ENCODE data around the gene CACNA1B.

CACNA1B gene

GRCh38 chr9:137829260-137829996, 48.2 kb upstream of the CACNA1B start:
- no peak overlapping the region for H2AK5ac ChIP-seq (ENCODE audit: low read depth, low read length)
- H3K4me3 ChIP-seq (ENCODE audit: low read length in 2 of 2) = no peak overlapping the region
- no peak overlapping the region for H3K27ac ChIP-seq (replicated peaks; ENCODE audit: low read length)
- H3K4ac ChIP-seq (ENCODE audit: low read length) = no peak overlapping the region
- H3K4me2 ChIP-seq (ENCODE audit: insufficient read depth, low read length, poor library complexity, severe bottlenecking) = no peak overlapping the region
- no peak overlapping the region for H3K9ac ChIP-seq (ENCODE audit: low read depth, low read length, poor library complexity)
- H3K4me1 ChIP-seq (ENCODE audit: control insufficient read depth in 2 of 2, insufficient read depth in 1 of 2, low read depth in 1 of 2, low read length in 2 of 2) = no peaks in the 10 kb centered on the region
- no peaks in the 10 kb centered on the region for H3K27me3 ChIP-seq (ENCODE audit: control insufficient read depth in 3 of 3, insufficient read depth in 3 of 3, low read depth in 1 of 3, low read length in 3 of 3)
- H3K36me3 ChIP-seq (replicated peaks in 1 of 2; ENCODE audit: control insufficient read depth in 2 of 2, insufficient read depth in 2 of 2, low read length in 2 of 2) = peaks cover 42 to 96% of the 10 kb centered on the region in 2 donors
- H2BK12ac ChIP-seq (ENCODE audit: low read length) = no peak overlapping the region
- H3K9me3 ChIP-seq (replicated peaks in 1 of 2; ENCODE audit: control insufficient read depth in 2 of 2, insufficient read depth in 1 of 2, low read depth in 1 of 2, low read length in 2 of 2) = peaks cover 11 to 15% of the 10 kb centered on the region in 2 donors
- H3K79me1 ChIP-seq (ENCODE audit: low read depth, low read length) = peaks cover 24% of the 10 kb centered on the region
- no peak overlapping the region for H2BK120ac ChIP-seq (ENCODE audit: low read depth, low read length)
- no CpG with 5 or more reads among the region's 14 CpGs for WGBS, 2 donors (ENCODE audit: extremely low coverage in 2 of 2, insufficient read length in 2 of 2, insufficient replicate concordance in 1 of 2)
- H3K18ac ChIP-seq (ENCODE audit: low read length) = no peak overlapping the region
- no peak overlapping the region for H2BK15ac ChIP-seq (ENCODE audit: low read length)
- no peak overlapping the region for H3K14ac ChIP-seq (ENCODE audit: low read length)
- no peak overlapping the region for H4K91ac ChIP-seq (ENCODE audit: low read depth, low read length, poor library complexity)
- DNase-seq (ENCODE audit: low spot score) = no peak
- no peak overlapping the region for H3K23ac ChIP-seq (ENCODE audit: low read depth, low read length, poor library complexity)
- H4K8ac ChIP-seq (ENCODE audit: low read depth, low read length) = no peak overlapping the region
- H2AFZ ChIP-seq (ENCODE audit: low read length) = no peak overlapping the region
- H2BK5ac ChIP-seq (ENCODE audit: low read length) = no peak overlapping the region

GRCh38 chr9:137832191-137832700, 45.3 kb upstream of the CACNA1B start:
- Histone ChIP-seq H3K36me3 (replicated peaks in 1 of 2; ENCODE audit: control insufficient read depth in 2 of 2, insufficient read depth in 2 of 2, low read length in 2 of 2) (peaks cover 34 to 97% of the 10 kb centered on the region in 2 donors), H2BK5ac (ENCODE audit: low read length) (no peak overlapping the region), H3K18ac (ENCODE audit: low read length) (no peak overlapping the region), H2AFZ (ENCODE audit: low read length) (no peak overlapping the region), H3K27me3 (ENCODE audit: control insufficient read depth in 3 of 3, insufficient read depth in 3 of 3, low read depth in 1 of 3, low read length in 3 of 3) (no peaks in the 10 kb centered on the region), H3K9me3 (replicated peaks in 1 of 2; ENCODE audit: control insufficient read depth in 2 of 2, insufficient read depth in 1 of 2, low read depth in 1 of 2, low read length in 2 of 2) (no peaks in the 10 kb centered on the region), H2AK5ac (ENCODE audit: low read depth, low read length) (no peak overlapping the region), H3K79me1 (ENCODE audit: low read depth, low read length) (peaks cover 12% of the 10 kb centered on the region), H3K4ac (ENCODE audit: low read length) (no peak overlapping the region), H4K91ac (ENCODE audit: low read depth, low read length, poor library complexity) (no peak overlapping the region), H2BK120ac (ENCODE audit: low read depth, low read length) (no peak overlapping the region), H3K23ac (ENCODE audit: low read depth, low read length, poor library complexity) (no peak overlapping the region), H3K4me1 (ENCODE audit: control insufficient read depth in 2 of 2, insufficient read depth in 1 of 2, low read depth in 1 of 2, low read length in 2 of 2) (peaks cover 0 to 4% of the 10 kb centered on the region in 2 donors), H2BK15ac (ENCODE audit: low read length) (no peak overlapping the region), H3K27ac (replicated peaks; ENCODE audit: low read length) (no peak overlapping the region), H3K9ac (ENCODE audit: low read depth, low read length, poor library complexity) (no peak overlapping the region), H3K14ac (ENCODE audit: low read length) (no peak overlapping the region), H4K8ac (ENCODE audit: low read depth, low read length) (no peak overlapping the region), H3K4me2 (ENCODE audit: insufficient read depth, low read length, poor library complexity, severe bottlenecking) (no peak overlapping the region), H3K4me3 (ENCODE audit: low read length in 2 of 2) (no peak overlapping the region), H2BK12ac (ENCODE audit: low read length) (no peak overlapping the region)
- no peak for DNase-seq (ENCODE audit: low spot score)
- WGBS, 2 donors (ENCODE audit: extremely low coverage in 2 of 2, insufficient read length in 2 of 2, insufficient replicate concordance in 1 of 2) = no CpG with 5 or more reads among the region's 20 CpGs

- no peak overlapping the region for H3K4ac ChIP-seq (ENCODE audit: low read length)
- no peak overlapping the region for H4K8ac ChIP-seq (ENCODE audit: low read depth, low read length)
- no peak overlapping the region for H2BK15ac ChIP-seq (ENCODE audit: low read length)
- no peak overlapping the region for H3K27ac ChIP-seq (replicated peaks; ENCODE audit: low read length)
- no peak for DNase-seq (ENCODE audit: low spot score)
- no CpG with 5 or more reads among the region's 44 CpGs for WGBS, 2 donors (ENCODE audit: extremely low coverage in 2 of 2, insufficient read length in 2 of 2, insufficient replicate concordance in 1 of 2)
- no peak overlapping the region for H2BK12ac ChIP-seq (ENCODE audit: low read length)
- peak overlapping the region; percentile 13 for H2BK5ac ChIP-seq (ENCODE audit: low read length)
- H3K14ac ChIP-seq (ENCODE audit: low read length) = no peak overlapping the region
- H3K36me3 ChIP-seq (replicated peaks in 1 of 2; ENCODE audit: control insufficient read depth in 2 of 2, insufficient read depth in 2 of 2, low read length in 2 of 2) = peaks cover 34 to 94% of the 10 kb centered on the region in 2 donors
- no peak overlapping the region for H3K18ac ChIP-seq (ENCODE audit: low read length)
- H3K4me3 ChIP-seq (ENCODE audit: low read length in 2 of 2) = no peak overlapping the region
- no peaks in the 10 kb centered on the region for H3K9me3 ChIP-seq (replicated peaks in 1 of 2; ENCODE audit: control insufficient read depth in 2 of 2, insufficient read depth in 1 of 2, low read depth in 1 of 2, low read length in 2 of 2)
- no peak overlapping the region for H4K91ac ChIP-seq (ENCODE audit: low read depth, low read length, poor library complexity)
- no peaks in the 10 kb centered on the region for H3K27me3 ChIP-seq (ENCODE audit: control insufficient read depth in 3 of 3, insufficient read depth in 3 of 3, low read depth in 1 of 3, low read length in 3 of 3)
- no peak overlapping the region for H3K23ac ChIP-seq (ENCODE audit: low read depth, low read length, poor library complexity)
- peaks cover 0 to 4% of the 10 kb centered on the region in 2 donors for H3K4me1 ChIP-seq (ENCODE audit: control insufficient read depth in 2 of 2, insufficient read depth in 1 of 2, low read depth in 1 of 2, low read length in 2 of 2)
- no peak overlapping the region for H3K4me2 ChIP-seq (ENCODE audit: insufficient read depth, low read length, poor library complexity, severe bottlenecking)
- no peak overlapping the region for H2BK120ac ChIP-seq (ENCODE audit: low read depth, low read length)
- peak overlapping the region; percentile 60 for H3K9ac ChIP-seq (ENCODE audit: low read depth, low read length, poor library complexity)
- no peak overlapping the region for H2AK5ac ChIP-seq (ENCODE audit: low read depth, low read length)
- no peak overlapping the region for H2AFZ ChIP-seq (ENCODE audit: low read length)
- peaks cover 8% of the 10 kb centered on the region for H3K79me1 ChIP-seq (ENCODE audit: low read depth, low read length)
Observed at GRCh38 chr9:137832830-137833590, 44.6 kb upstream of the CACNA1B start.
